GM21529 (cell line): ENCODE measurements around the gene F2RL3.
"Not testable (repeated sequence)": the region's sequence is repeated elsewhere in the genome, so short reads cannot be mapped to it uniquely, and the experiment has no call there.

ENCODE experiments used
- ATAC-seq: cut with Tn5 transposase; IDR thresholded peaks from one replicate; pipeline ENCODE4 v1.9.1; 2021; ENCODE audit not compliant: unreplicated experiment

F2RL3 gene

GRCh38 chr19:16919496-16919895, 30.7 kb downstream of the F2RL3 start:
- no peak for ATAC-seq

GRCh38 chr19:16920816-16921529, 32.2 kb downstream of the F2RL3 start:
- ATAC-seq, result no peak

GRCh38 chr19:16921766-16922591, 33.2 kb downstream of the F2RL3 start:
- no peak for ATAC-seq

GRCh38 chr19:16922592-16922934, 33.8 kb downstream of the F2RL3 start:
- ATAC-seq, result no peak

GRCh38 chr19:16922949-16923348, 34.1 kb downstream of the F2RL3 start:
- ATAC-seq, result no peak

- ATAC-seq, result no peak
Measured at GRCh38 chr19:16927883-16928282, 39.1 kb downstream of the F2RL3 start.

- ATAC-seq, result no peak
Measured at GRCh38 chr19:16928351-16928750, 39.6 kb downstream of the F2RL3 start.

- ATAC-seq, result no peak
Measured at GRCh38 chr19:16928916-16929315, 40.1 kb downstream of the F2RL3 start.

GRCh38 chr19:16930753-16931152, 42.0 kb downstream of the F2RL3 start:
- no peak for ATAC-seq

- no peak for ATAC-seq
Measured at GRCh38 chr19:16931306-16931705, 42.5 kb downstream of the F2RL3 start.

- ATAC-seq, result no peak
Measured at GRCh38 chr19:16934489-16934888, 45.7 kb downstream of the F2RL3 start.

- ATAC-seq, result no peak
Measured at GRCh38 chr19:16936901-16937300, 48.1 kb downstream of the F2RL3 start.

- not testable (repeated sequence) for ATAC-seq
Measured at GRCh38 chr19:16937796-16938195, 49.0 kb downstream of the F2RL3 start.

- no peak for ATAC-seq
Measured at GRCh38 chr19:16938211-16938610, 49.4 kb downstream of the F2RL3 start.

GRCh38 chr19:16940063-16940462, 51.3 kb downstream of the F2RL3 start:
- not testable (repeated sequence) for ATAC-seq

- no peak for ATAC-seq
Measured at GRCh38 chr19:16940626-16941025, 51.8 kb downstream of the F2RL3 start.
